Activated CD8-positive, alpha-beta memory T cell treated with anti-CD3 and anti-CD28 coated beads for 1 hour (primary cell): Measurements from ENCODE around the gene DCTN4.
"Not testable (repeated sequence)": the region's sequence is repeated elsewhere in the genome, so short reads cannot be mapped to it uniquely, and the experiment has no call there.

ENCODE experiments used
- DNase-seq, 2 donors: peaks; one replicate each; pipeline ENCODE4 v3.0.0-alpha.2; 2020; ENCODE audit warnings: low read depth in 1 of 2; ENCODE audit errors: extremely low read depth in 1 of 2

Gene DCTN4

DNA sequence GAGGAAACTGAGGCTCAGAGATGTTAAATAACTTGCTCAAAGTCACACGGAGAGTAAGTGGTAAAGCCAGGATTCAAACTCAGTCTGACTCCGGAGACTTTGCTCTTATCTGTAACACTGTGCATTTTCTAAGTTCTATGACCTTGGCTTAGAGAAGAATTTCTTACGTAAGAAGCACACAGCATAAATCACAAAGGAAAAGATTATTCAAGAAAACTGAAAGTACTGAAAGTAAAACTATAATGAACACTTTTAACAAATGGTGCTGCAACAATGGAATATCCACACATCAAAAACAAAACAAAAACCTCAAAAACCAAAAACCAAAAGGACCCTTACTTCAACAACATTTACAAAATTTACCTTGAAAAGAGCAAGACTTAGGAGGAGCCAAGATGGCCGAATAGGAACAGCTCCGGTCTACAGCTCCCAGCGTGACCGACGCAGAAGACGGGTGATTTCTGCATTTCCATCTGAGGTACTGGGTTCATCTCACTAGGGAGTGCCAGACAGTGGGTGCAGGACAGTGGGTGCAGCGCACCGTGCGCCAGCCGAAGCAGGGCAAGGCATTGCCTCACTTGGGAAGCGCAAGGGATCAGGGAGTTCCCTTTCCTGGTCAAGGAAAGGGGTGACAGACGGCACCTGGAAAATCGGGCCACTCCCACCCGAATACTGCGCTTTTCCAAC lies 16.2 kb downstream of the DCTN4 start:
- not testable (repeated sequence) for DNase-seq

DNA sequence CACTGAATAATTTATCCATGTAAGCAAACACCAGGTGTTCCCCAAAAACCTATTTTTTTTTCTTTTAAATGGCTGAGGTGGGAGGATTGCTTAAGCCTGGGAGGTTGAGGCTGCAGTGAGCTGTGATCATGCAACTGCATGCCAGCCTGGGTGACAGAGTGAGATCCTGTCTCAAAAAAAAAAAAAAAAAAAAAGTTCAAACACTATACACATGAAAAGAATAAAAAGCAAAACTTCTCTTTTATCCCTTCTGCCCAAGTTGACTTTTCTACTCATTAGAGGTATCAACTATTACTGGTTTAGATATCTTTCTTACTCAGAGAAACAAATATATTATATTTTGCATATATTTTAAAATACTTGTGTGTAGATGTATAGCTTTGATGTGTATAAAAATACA lies 17.8 kb downstream of the DCTN4 start:
- DNase-seq: no peak

DNA sequence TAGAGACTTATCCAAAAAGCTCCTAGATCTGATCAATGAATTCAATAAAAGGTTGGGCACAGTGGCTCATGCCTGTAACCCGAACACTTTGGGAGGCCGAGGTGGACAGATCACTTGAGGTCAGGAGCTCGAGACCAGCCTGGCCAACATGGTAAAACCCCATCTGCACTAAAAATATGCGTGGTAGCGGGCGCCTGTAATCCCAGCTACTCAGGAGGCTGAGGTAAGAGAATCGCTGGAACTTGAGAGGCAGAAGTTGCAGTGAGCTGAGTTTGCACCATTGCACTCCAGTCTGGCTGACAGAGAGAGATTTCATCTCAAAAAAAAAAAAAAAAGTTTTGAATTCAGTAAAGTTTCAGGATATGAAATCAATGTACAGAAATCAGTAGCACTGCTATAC lies 20.0 kb downstream of the DCTN4 start:
- no peak for DNase-seq

DNA sequence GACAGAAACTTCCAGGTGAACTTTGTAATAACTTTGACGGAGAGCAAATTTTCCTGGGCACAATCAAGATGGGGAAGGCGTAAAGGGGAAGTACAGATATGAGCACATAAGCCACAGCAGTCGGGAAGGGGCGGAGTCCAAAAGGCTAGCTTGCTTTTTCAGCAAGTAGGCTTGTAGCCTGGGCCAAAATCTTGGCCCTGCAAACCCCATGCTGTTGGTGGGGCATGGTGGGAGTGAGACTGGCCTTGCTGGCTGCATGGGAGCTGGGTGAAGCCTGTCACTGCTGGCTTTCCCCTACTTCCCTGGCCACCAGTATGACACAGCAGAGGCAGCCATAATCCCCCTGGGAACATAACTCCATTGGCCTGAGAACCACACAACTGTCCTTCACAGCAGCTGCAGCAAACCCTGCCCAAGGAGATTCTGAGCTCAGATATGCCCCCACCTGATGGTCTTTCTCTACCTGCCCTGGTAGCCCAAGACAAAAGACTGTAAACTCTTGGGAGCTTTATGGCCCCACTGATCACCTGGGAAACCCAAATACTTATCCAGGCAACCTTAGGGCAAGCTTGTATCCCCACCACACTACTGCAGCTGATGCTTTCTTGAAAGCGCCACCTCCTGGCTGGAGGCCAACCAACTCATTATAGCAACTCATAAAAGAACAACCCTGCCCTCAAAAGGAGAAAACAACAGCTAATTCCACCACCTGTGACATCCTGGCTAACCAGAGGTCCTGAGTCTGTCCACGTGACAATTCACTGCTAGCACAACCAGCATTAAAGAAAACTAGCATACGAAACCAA lies 24.0 kb downstream of the DCTN4 start:
- no peak for DNase-seq

DNA sequence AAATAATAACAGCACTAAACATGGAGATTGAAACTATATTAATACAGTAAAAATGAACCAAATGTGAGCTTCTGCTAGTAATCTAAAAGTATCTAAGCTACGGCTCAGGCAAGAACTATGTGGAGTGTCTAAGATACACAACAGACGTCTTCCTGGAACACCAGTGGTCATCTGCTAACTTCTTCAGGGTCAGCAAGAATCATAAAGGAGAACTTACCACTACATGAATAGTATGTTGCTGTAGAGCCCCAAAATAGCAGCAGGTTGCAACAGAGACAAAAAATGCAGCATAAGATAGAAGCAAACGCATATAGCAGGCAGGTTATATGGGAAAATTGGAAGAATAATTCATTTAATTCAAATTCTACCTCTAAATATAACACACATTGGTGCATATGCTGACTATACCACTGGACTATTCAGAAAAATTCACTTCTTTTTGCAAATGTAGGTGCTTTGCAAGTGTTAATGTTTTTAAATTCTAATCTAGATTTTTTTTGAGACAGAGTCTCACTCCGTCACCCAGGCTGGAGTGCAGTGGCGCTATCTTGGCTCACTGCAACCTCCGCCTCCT lies 27.1 kb downstream of the DCTN4 start:
- DNase-seq: no peak

DNA sequence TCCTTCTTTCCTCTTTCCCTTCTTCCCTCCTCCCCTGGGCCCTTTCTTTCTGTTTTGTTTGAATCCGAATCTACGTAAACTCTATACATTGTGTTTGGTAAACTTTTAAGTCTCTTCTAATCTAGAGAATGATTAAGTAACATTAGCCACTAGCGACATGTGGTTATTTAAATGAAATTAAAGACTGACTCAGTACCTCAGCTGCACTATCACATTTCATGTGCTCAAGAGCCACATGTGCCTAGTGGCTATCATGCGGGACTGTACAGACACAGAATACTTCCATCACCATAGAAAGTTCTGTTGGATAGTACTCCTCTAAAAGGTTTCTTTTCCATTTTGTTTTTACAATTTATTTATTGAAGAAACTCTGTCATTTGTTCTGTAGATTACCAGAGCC lies 29.0 kb downstream of the DCTN4 start:
- DNase-seq: no peak

DNA sequence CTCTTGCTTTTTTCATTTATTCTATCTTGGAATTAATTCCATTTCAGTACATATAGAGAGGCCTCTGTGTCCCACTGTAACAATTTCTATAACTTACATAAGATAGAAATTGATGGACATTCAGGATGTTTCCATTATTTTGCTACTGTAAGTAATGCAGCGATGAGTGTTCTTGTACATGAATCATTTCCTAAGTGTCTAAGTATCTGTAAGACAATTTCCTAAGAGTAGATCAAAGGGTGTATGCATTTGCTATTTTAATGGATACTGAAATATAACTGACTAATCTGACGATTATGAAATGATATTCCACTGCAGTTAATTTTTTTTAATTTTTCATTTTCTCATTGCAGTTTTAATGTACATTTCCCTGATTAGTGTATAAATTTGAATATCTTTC lies 35.0 kb downstream of the DCTN4 start:
- no peak for DNase-seq

DNA sequence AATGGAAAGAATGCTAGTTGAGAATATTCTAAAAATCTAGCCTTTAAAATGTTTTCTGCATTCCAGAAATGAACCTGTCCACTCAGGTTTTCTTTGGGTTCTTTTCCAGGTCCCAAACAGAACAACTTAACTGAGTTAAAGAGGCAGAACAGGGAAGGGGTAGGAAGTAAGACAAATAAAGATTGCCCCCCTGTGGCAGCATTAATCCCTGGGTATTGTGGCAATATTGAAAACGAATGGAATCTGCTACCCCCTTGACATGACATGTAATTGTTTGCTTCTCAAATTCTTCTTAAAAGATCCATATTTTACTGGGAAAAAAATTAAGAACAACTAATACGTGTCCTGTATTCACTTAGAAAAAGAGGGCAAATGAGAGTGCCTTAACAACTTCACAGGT lies 48.7 kb downstream of the DCTN4 start:
- DNase-seq: no peak

DNA sequence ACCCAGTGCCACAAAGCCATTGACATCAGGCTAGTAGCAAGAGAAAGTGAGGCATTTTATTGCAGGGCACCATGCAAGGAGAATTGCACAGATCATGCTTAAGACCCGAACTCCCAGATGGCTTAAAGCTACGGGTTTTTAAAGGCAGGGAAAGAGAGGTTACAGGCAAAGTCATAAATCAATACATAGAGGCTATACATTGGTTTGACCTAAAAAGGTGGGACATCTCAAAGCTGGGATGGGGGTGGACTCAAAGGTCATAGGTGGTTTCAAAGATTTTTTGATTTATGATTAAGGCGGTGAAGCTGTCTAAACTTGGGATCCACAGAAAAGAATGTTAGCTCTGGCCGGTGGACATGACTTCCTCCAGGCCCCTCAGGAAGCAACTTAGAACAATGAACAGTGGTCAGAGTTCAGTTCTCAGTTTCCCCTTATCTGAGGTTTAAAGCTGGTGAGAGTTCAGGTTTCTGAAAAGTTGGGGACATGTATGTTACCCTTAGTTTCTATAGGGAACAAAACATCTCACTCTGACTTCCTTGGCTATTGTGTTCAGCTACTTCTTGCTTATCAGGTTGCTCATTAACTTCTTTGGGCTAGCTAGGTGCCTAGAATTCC lies 51.9 kb downstream of the DCTN4 start:
- DNase-seq: no peak

DNA sequence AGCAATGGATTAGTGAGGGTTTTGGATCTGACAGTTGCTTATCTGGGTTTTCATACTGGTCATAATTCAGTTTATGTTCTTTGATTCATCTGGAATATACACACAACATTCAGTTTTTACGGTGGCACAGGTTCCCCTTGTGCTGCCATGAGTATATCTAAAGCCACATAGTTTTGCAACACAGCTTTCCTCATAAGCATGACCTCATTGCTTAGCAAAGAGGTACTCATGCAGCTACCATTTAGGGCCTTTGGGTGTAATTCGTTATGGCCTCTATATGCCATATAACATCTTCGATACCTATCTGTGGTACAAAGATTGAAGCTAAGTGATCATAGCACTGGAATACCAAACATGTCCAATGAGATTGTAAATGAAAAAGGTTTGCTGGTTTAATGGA lies 55.1 kb downstream of the DCTN4 start:
- no peak for DNase-seq

DNA sequence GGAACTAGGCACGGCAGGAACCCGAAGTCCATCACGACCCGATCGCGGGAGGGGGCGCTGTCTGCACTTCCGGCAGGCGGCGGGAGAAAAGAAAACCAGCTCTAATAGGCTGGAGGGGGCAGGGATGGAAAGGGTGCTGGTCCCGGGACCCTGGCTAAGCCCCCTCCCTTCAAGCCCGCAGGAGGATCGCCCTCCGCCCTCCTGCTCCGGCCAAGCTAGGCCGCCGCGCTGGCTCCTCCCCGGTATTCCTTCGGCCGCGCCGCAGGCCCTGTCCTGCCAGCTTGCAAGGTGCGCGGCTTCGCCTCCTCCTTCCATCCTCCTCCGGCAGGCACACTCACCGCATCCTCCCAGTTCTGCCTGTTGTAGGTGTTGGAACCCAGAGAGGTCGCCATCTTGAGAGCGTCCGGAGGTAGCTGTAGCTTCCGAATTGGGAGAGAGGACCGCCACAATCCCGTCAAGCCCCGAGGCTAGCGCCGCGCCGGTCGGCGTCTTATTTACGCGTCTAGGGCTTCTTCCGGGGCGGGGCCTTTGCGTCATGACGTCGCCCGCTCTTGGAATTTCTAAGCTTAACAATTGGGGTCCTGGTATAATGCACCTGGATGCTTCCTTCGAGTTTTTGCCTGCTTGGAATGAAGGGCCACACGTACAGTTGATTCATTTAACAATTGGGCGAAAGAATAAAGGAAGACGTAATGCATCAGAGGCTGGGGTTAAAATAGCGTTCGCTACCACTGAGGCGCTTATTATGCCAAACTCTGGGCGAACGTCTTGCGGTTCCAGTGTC lies 58.0 kb downstream of the DCTN4 start, which contains the start of gene RBM22:
Gene RBM22 (minus strand): TSS at position 469 of the 784 bp plus-strand sequence. CDS start 77 bp downstream, at position 392.
- peak; percentile 70 to 85 for DNase-seq

DNA sequence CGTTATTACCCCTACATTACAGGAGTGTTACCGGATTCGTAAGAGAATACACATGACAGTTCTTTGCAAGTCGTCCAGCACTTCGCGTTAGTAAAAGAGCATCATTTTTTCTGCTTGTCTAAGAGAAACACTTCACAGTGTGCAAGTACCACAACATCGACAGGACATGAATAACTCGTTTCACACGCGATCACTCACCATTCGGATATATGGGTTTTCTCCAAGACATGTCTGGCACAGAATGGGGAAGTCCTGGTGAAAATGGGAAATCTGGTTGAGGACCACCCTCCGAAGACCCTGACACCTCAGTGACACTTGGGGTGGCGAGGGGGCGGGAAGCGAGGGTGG lies 58.6 kb downstream of the DCTN4 start:
- no peak for DNase-seq

DNA sequence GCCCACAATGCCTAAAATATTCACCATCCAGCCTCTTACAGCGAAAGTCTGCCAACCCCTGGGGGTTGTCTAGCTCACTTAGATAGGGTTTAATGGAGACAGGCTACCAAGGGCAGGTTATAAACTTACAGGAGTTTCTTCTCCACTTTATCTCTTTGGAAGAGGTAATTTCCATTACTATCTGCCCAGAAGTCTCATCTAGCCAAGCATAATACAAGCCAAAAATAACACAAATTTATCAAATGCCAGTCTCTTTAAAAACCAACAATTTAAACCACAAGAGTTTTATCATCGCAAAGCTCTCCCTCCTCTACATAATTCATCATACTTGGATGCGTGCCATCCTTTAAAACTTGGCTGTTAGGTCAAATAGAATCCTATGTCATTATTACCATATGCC lies 64.2 kb downstream of the DCTN4 start:
- no peak for DNase-seq

DNA sequence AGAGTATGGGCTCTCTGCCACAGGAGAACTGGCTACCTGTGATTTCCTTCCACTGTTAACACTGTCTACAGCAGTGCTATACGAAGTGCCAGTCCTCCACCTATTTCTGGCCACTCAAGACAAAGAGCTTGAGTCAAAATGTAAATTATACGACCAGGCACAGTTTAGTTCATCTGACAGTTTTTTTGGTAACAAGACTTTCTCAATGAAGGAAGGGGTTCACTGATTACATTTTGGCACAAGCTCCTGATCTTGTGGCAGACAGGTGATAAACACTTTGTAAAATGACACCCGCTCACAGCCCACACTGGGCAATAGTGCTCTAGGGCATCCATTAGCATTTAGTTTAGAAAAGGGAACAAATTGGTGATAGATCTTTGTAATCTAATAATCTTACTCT lies 66.5 kb downstream of the DCTN4 start:
- DNase-seq: no peak

DNA sequence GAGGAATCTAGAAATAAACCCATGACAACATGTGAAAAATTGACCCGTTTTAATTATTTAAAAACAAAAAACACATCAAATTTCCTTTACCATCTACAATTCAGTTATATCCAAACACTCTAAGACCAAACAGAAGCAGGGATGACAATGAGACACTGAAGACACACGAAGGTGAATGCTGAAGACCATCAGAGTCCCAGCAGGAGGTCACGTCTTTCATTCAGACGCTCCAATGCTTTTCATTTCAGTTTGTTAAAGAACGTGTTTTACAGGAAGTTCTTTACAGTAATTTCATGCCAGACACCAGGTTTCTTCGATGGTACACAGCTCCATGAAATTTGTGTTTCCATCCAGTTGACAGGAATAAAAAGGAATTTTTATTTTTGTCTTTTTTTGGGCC lies 68.1 kb downstream of the DCTN4 start:
- DNase-seq: no peak

DNA sequence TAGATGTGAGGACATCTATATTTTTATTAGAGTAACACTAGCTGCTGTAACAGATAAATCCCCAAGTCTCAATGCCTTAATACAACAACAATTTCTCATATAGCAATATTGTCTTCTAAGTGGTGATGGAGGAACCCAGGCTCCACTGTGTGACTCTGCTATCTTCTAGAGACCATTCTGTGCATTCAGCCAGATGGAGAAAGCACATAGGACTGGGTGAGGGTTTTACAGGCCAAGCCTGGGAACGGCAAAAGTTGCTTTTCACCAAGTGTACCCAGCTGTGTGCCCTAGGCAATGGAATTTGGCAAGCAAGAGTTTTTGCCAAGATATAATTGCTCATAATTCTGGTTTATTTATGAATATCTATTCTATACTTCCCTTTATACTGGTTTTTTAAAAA lies 69.7 kb downstream of the DCTN4 start:
- no peak for DNase-seq

DNA sequence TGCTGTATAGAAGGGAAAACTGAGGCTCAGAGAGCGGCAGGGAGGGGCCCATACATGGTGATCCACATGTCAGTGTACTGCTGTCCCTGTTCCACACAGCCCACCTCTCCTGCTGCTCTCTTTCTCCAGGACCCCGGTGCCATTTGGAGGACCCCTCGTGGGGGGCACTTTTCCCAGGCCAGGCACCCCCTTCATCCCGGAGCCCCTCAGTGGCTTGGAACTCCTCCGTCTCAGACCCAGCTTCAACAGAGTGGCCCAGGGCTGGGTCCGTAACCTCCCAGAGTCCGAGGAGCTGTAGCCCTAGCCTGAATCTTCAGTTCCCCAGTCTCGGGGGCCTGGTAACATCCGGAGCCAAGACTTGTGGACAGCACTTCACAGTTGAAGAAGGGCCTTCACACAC lies 82.2 kb downstream of the DCTN4 start:
- no peak for DNase-seq

DNA sequence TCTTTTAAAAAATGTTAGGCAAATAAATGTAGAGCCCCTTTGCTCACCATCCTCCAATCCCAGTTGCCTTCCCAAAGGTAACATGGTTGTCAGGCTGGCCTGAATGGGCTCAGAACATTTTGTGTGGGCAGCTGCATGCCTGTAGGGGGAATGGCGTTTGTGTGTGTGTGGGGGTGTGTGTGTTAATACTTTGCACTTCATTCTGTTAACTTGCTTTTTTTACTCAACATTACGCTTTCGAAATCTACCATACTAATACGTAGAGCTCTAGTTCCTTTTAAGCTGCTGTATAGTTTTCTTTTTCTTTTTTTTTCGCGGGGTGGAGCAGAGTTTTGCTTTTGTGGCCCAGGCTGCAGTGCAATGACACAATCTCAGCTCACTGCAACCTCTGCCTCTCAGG lies 83.7 kb downstream of the DCTN4 start:
- no peak for DNase-seq

DNA sequence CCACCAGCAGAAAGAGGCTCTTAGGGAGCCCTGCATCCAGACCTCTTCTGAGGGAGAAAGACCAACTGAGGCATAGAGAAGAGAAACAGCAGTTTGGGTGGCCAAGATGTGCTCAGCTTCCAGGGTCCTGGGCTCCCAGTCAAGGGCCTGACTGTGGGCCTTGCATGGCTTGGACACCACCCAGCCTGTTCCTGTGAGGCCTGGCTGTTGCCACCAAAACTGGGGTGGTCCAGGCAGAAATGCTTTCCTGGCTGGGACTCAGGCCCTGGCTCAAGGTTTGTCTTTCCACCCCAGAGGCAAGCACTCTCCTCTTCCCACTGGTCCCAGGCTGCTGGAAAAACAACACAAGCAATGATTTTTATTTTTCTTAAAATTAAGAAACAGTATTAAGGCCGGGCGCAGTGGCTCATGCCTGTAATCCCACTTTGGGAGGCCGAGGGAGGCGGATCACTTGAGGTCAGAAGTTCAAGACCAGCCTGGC lies 84.4 kb downstream of the DCTN4 start:
- DNase-seq: no peak

DNA sequence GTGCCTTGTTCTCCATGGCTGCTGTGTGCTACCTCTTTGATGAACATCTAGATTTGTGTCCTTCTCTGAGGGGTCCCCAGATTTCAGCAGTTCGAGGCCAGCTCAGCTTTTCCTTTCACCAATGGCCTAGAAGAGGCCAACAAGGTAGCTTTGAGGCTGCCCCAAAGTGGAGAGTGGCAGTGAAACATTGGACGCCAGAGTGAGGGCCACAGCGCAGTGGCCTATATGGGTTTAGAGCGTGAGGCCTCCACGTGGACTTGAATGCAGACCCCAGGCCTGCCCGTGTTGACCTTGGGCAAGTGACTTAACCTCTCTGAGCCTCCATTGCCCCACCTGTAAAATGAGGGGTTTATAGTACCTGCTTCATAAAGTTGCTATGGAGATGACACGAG lies 85.9 kb downstream of the DCTN4 start:
- no peak for DNase-seq
